HepG2 (cell line): ENCODE results near the gene PHF19. TPM values are rescaled to one million over a fixed set of nuclear protein-coding genes. Genes with fewer than 3 reads are reported as not detected.

ENCODE experiments used
- ARNTL ChIP-seq: sonication (generic); formaldehyde crosslinking; IDR thresholded peaks from 2 replicates; pipeline ENCODE4 v1.4.0; 2020; ENCODE audit warnings: mild to moderate bottlenecking, missing genetic modification reagents
- ATRX ChIP-seq: sonication (generic); formaldehyde crosslinking; IDR thresholded peaks from 2 replicates; pipeline ENCODE4 v1.4.0; 2020; ENCODE audit warnings: missing genetic modification reagents, borderline replicate concordance
- BORCS8-MEF2B ChIP-seq: sonication (generic); formaldehyde crosslinking; IDR thresholded peaks from 2 replicates; pipeline ENCODE4 v1.8.0; 2022; ENCODE audit warnings: mild to moderate bottlenecking, missing genetic modification reagents
- DNMT3B ChIP-seq: conservative IDR thresholded peaks from 2 replicates; pipeline ENCODE4 v1.6.1; 2016; ENCODE audit warnings: missing biosample characterization, control low read depth
- FOXA3 ChIP-seq: IDR thresholded peaks from 2 replicates; pipeline ENCODE4 v1.6.1; 2016; ENCODE audit warnings: missing genetic modification reagents, missing compliant biosample characterization
- FOXC1 ChIP-seq: sonication (generic); formaldehyde crosslinking; IDR thresholded peaks from 2 replicates; pipeline ENCODE4 v1.8.0; 2022; ENCODE audit warnings: mild to moderate bottlenecking, missing genetic modification reagents, borderline replicate concordance
- GTF2F1 ChIP-seq: fragments of 150-350 bp; IDR thresholded peaks from 2 replicates; pipeline ENCODE4 v1.6.1; 2014; ENCODE audit warnings: low read length
- KLF9 ChIP-seq: IDR thresholded peaks from 2 replicates; pipeline ENCODE4 v1.6.1; 2016; ENCODE audit warnings: low read depth
- MAFK ChIP-seq, 2 experiments: IDR thresholded peaks in 1 of 2; conservative IDR thresholded peaks in 1 of 2; 2 replicates each; pipeline ENCODE4 v1.6.1; 2011; ENCODE audit warnings: improper control_type of control experiment in 2 of 2, low read length in 2 of 2
- MIXL1 ChIP-seq: IDR thresholded peaks from 2 replicates; pipeline ENCODE4 v1.6.1; 2016
- NAIF1 ChIP-seq: sonication (generic); formaldehyde crosslinking; IDR thresholded peaks from 2 replicates; pipeline ENCODE4 v1.5.0; 2020; ENCODE audit warnings: mild to moderate bottlenecking, missing genetic modification reagents, borderline replicate concordance
- NFE2L1 ChIP-seq: sonication (generic); formaldehyde crosslinking; IDR thresholded peaks from 2 replicates; pipeline ENCODE4 v1.4.0; 2020; ENCODE audit warnings: missing genetic modification reagents, mild to moderate bottlenecking, borderline replicate concordance
- REPIN1 ChIP-seq: sonication (generic); formaldehyde crosslinking; IDR thresholded peaks from 2 replicates; pipeline ENCODE4 v1.8.0; 2022; ENCODE audit warnings: missing genetic modification reagents, low read depth, mild to moderate bottlenecking, borderline replicate concordance
- RFX3 ChIP-seq: IDR thresholded peaks from 2 replicates; pipeline ENCODE4 v1.6.1; 2016; ENCODE audit warnings: missing biosample characterization, missing genetic modification reagents
- SMARCC2 ChIP-seq: fragments of 450-650 bp; IDR thresholded peaks from 2 replicates; pipeline ENCODE4 v1.6.1; 2017; ENCODE audit warnings: antibody characterized with exemption, mild to moderate bottlenecking
- SOX6 ChIP-seq, 2 experiments: fragments of 450-650 bp in 1 of 2; sonication (generic) in 1 of 2; formaldehyde crosslinking in 1 of 2; IDR thresholded peaks; 2 replicates each; pipeline versions ENCODE4 v1.4.0 to v1.6.1; 2017 to 2020; ENCODE audit warnings: antibody characterized with exemption in 1 of 2, mild to moderate bottlenecking in 1 of 2, missing genetic modification reagents in 1 of 2
- SP140L ChIP-seq: sonication (generic); formaldehyde crosslinking; IDR thresholded peaks from 2 replicates; pipeline ENCODE4 v1.4.0; 2020; ENCODE audit warnings: missing genetic modification reagents, borderline replicate concordance
- SP2 ChIP-seq: sonication (generic); formaldehyde crosslinking; IDR thresholded peaks from 2 replicates; pipeline ENCODE4 v1.5.1; 2020; ENCODE audit warnings: mild to moderate bottlenecking, missing genetic modification reagents
- SYNCRIP ChIP-seq: fragments of 200-400 bp; formaldehyde crosslinking; IDR thresholded peaks from 2 replicates; pipeline ENCODE4 v1.6.1; 2018; ENCODE audit warnings: mild to moderate bottlenecking, low read depth, low read length; ENCODE audit not compliant: insufficient read depth
- TCF7 ChIP-seq: sonication (generic); IDR thresholded peaks from 2 replicates; pipeline ENCODE4 v1.6.1; 2016; ENCODE audit warnings: antibody characterized with exemption, low read depth
- TCF7L2 ChIP-seq: IDR thresholded peaks from 2 replicates; pipeline ENCODE4 v1.6.1; 2011; ENCODE audit warnings: mild to moderate bottlenecking, low read depth, low read length, moderate library complexity
- TOPORS ChIP-seq: sonication (generic); formaldehyde crosslinking; IDR thresholded peaks from 2 replicates; pipeline ENCODE4 v1.8.0; 2023; ENCODE audit warnings: mild to moderate bottlenecking, missing genetic modification reagents
- ZBTB49 ChIP-seq: sonication (generic); formaldehyde crosslinking; IDR thresholded peaks from 2 replicates; pipeline ENCODE4 v1.4.0; 2020; ENCODE audit warnings: missing genetic modification reagents, borderline replicate concordance
- ZFX ChIP-seq: sonication (generic); formaldehyde crosslinking; IDR thresholded peaks from 2 replicates; pipeline ENCODE4 v1.4.0; 2020; ENCODE audit warnings: mild to moderate bottlenecking, low read depth, missing genetic modification reagents, moderate library complexity
- ZNF598 ChIP-seq: sonication (generic); formaldehyde crosslinking; IDR thresholded peaks from 2 replicates; pipeline ENCODE4 v1.5.1; 2020; ENCODE audit warnings: mild to moderate bottlenecking, missing genetic modification reagents, borderline replicate concordance
- ZNF660 ChIP-seq: sonication (generic); formaldehyde crosslinking; IDR thresholded peaks from 2 replicates; pipeline ENCODE4 v1.5.1; 2020; ENCODE audit warnings: mild to moderate bottlenecking, low read depth, missing genetic modification reagents, borderline replicate concordance
- ZSCAN12 ChIP-seq: sonication (generic); formaldehyde crosslinking; IDR thresholded peaks from 2 replicates; pipeline ENCODE4 v1.9.0; 2021; ENCODE audit warnings: mild to moderate bottlenecking, missing genetic modification reagents
- polyA plus RNA-seq, 8 experiments: library from polyadenylated mRNA; depleted of rRNA in 3 of 8; stranded (reverse) in 7 of 8; unstranded in 1 of 8; fragments of >200 nt; fragmentation: Illumina TruSeq in 4 of 8; extraction: Trizol in 4 of 8; gene quantifications; 2 replicates each; pipeline versions ENCODE4 v1.2.1 to v1.2.3, GENCODE V29; 2011 to 2016; ENCODE audit warnings: low read depth in 4 of 8, missing spikeins in 1 of 8, mixed read lengths in 1 of 8; ENCODE audit not compliant: insufficient read depth in 1 of 8
- total RNA-seq, 5 experiments: library from RNA; depleted of rRNA; stranded (reverse); fragments of >200 nt; fragmentation: Illumina TruSeq; extraction: Trizol; gene quantifications; 2 replicates each; pipeline ENCODE4 v1.2.3, GENCODE V29; 2016; ENCODE audit warnings: low read depth in 1 of 5
- TF ChIP-seq, protein P1 (sequence below): sonication (generic); formaldehyde crosslinking; conservative IDR thresholded peaks from 2 replicates; pipeline ENCODE4 v1.5.0; 2020; ENCODE audit warnings: missing genetic modification reagents

PHF19 gene
- total and polyA plus RNA-seq, 2 of the 13 experiments (the other 11 are each of a cell fraction or from before 2014, with no cell fraction given) = 29.7 to 41.3 TPM

DNA sequence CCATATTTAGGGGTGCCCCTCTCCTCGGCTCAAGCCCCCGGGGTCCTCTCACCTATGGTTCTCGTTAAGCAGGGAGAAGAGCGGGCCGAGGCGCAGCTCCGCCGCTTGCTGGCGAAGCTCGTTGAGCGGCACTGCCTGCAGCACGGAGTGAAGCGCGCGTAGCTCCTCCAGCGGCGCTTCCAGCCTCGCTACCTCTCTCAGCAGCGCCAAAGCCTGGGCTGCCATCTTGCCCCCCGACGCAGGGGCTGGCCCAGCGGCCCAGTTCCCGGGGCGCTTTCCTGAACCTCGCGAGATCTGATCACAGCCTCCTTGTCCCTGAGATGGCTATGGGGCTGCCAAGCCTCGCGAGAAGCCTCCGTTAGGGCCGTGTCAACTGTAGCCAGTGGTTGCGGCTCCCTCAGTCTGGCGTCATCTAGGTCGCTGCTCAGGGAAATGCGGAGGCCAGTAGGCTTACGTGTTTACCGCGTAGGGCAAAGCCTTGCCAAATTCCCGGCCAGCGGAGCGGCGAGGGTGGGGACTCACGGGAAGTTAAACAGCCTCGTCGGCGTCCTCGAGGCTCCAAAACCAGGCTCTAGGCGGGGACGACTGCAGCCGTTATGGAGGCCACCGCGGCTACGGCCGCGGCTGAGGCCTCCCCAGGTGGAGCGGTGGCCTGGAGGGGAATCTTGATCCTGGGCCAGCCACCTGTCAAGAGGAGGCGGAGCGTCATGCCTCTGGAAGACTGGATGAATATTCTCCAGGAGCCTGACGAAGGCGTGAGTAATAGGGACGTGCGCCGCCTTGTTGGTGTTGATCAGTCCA, 34.1 kb downstream of the PHF19 start, which contains the start of gene PSMD5 (continued):
- TF ChIP-seq ARNTL = no peak; the same call in 1 of the 2 replicates
- no peak for TF ChIP-seq SYNCRIP
- TF ChIP-seq ZSCAN12 (CRISPR knock-in tag) = no peak
- no peak for TF ChIP-seq DNMT3B
- TF ChIP-seq MAFK (conservative IDR thresholded peaks at IDR 0.05 in 1 of 2, IDR thresholded peaks at IDR 0.05 in 1 of 2; ENCODE audit: low read length in 2 of 2) = no peak
- peak; percentile 75; the same call in 1 of the 2 replicates for TF ChIP-seq GTF2F1
- no peak for TF ChIP-seq SP140L
- peak; percentile 86 for TF ChIP-seq ZFX (CRISPR knock-in tag)
- 0 out of 2 replicates have a peak, but pooled peaks have one; percentile 56 for TF ChIP-seq ZNF598
- no peak for TF ChIP-seq SOX6 (IDR thresholded peaks at IDR 0.05)
- TF ChIP-seq SOX6 (CRISPR knock-in tag; IDR thresholded peaks at IDR 0.05) = peak; percentile 60; the same call in 1 of the 2 replicates
- TF ChIP-seq REPIN1 (CRISPR knock-in tag) = no peak; the same call in 1 of the 2 replicates
- TF ChIP-seq FOXC1 (CRISPR knock-in tag) = peak; percentile 72; the same call in 1 of the 2 replicates
- TF ChIP-seq MIXL1 (CRISPR knock-in tag) = peak; percentile 54; the same call in 1 of the 2 replicates
- TF ChIP-seq KLF9 (CRISPR knock-in tag) = no peak
- no peak for TF ChIP-seq SMARCC2
- no peak for TF ChIP-seq SP2
- no peak for TF ChIP-seq ZBTB49 (CRISPR knock-in tag)
- 0 out of 2 replicates have a peak, but pooled peaks have one; percentile 35 for TF ChIP-seq ZNF660
- TF ChIP-seq NAIF1 (CRISPR knock-in tag) = peak; percentile 36; the same call in 1 of the 2 replicates
- no peak for TF ChIP-seq TCF7
- TF ChIP-seq, protein P1, sequence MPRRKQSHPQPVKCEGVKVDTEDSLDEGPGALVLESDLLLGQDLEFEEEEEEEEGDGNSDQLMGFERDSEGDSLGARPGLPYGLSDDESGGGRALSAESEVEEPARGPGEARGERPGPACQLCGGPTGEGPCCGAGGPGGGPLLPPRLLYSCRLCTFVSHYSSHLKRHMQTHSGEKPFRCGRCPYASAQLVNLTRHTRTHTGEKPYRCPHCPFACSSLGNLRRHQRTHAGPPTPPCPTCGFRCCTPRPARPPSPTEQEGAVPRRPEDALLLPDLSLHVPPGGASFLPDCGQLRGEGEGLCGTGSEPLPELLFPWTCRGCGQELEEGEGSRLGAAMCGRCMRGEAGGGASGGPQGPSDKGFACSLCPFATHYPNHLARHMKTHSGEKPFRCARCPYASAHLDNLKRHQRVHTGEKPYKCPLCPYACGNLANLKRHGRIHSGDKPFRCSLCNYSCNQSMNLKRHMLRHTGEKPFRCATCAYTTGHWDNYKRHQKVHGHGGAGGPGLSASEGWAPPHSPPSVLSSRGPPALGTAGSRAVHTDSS (CRISPR knock-in tag) = no peak
- no peak for TF ChIP-seq TOPORS (CRISPR knock-in tag)
- TF ChIP-seq ATRX (CRISPR knock-in tag) = no peak
- no peak for TF ChIP-seq NFE2L1 (CRISPR knock-in tag)
- TF ChIP-seq TCF7L2 = no peak
- peak; percentile 85 for TF ChIP-seq BORCS8-MEF2B
- peak; percentile 59; the same call in 1 of the 2 replicates for TF ChIP-seq FOXA3 (CRISPR knock-in tag)
- TF ChIP-seq RFX3 (CRISPR knock-in tag) = no peak
